ENCODE data around the gene PCSK2. TPM values are rescaled to one million over a fixed set of nuclear protein-coding genes. Genes with fewer than 3 reads are reported as not detected.

The PCSK2 gene
- total and polyA plus RNA-seq, 4 donors = 0.08 to 0.14 (median 0.09) TPM; not detected in 1

GRCh38 chr20:17449031-17449430 lies 222.2 kb downstream of the PCSK2 start:
- H3K27ac ChIP-seq (ENCODE audit: low read depth in 1 of 2, low read length in 2 of 2) = no peak overlapping the region
- no peak overlapping the region for H3K9ac ChIP-seq (ENCODE audit: low read depth in 1 of 2, low read length in 2 of 2)
- H3K4me3 ChIP-seq (ENCODE audit: low read depth in 1 of 3, low read length in 3 of 3) = no peak overlapping the region
- H3K4me1 ChIP-seq (ENCODE audit: control insufficient read depth in 4 of 4, insufficient read depth in 4 of 4, low read length in 3 of 4) = no peaks in the 10 kb centered on the region
- WGBS = 74% methylated on average over 2 of the region's 2 CpGs
- no peak for TF ChIP-seq SP1 (IDR thresholded peaks at IDR 0.05)
- no peak for TF ChIP-seq HNF4A (conservative IDR thresholded peaks at IDR 0.05)
- no peak for TF ChIP-seq NR2F2 (IDR thresholded peaks at IDR 0.05)
- TF ChIP-seq EGR1 (IDR thresholded peaks at IDR 0.05; ENCODE audit: low read depth in 2 of 2) = no peak
- TF ChIP-seq, protein P1, sequence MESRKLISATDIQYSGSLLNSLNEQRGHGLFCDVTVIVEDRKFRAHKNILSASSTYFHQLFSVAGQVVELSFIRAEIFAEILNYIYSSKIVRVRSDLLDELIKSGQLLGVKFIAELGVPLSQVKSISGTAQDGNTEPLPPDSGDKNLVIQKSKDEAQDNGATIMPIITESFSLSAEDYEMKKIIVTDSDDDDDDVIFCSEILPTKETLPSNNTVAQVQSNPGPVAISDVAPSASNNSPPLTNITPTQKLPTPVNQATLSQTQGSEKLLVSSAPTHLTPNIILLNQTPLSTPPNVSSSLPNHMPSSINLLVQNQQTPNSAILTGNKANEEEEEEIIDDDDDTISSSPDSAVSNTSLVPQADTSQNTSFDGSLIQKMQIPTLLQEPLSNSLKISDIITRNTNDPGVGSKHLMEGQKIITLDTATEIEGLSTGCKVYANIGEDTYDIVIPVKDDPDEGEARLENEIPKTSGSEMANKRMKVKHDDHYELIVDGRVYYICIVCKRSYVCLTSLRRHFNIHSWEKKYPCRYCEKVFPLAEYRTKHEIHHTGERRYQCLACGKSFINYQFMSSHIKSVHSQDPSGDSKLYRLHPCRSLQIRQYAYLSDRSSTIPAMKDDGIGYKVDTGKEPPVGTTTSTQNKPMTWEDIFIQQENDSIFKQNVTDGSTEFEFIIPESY (IDR thresholded peaks at IDR 0.05) = no peak
- TF ChIP-seq, protein P2, sequence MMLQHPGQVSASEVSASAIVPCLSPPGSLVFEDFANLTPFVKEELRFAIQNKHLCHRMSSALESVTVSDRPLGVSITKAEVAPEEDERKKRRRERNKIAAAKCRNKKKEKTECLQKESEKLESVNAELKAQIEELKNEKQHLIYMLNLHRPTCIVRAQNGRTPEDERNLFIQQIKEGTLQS (IDR thresholded peaks at IDR 0.05) = no peak
- TF ChIP-seq TAF1 (conservative IDR thresholded peaks at IDR 0.05) = no peak
- no peak for TF ChIP-seq RAD21 (IDR thresholded peaks at IDR 0.05)
- TF ChIP-seq HNF4G (IDR thresholded peaks at IDR 0.05) = no peak
- TF ChIP-seq RXRA (IDR thresholded peaks at IDR 0.05) = no peak
- no peak for TF ChIP-seq YY1 (IDR thresholded peaks at IDR 0.05)
- TF ChIP-seq FOXA2 (IDR thresholded peaks at IDR 0.05) = no peak
- no peak for TF ChIP-seq REST (IDR thresholded peaks at IDR 0.05)
- TF ChIP-seq GABPA (IDR thresholded peaks at IDR 0.05 in 1 of 2, conservative IDR thresholded peaks at IDR 0.05 in 1 of 2) = no peak
- no peak for DNase-seq (ENCODE audit: low spot score)
- peaks cover 0 to 16% (median 4%) of the 10 kb centered on the region in 4 donors for H3K27me3 ChIP-seq (ENCODE audit: control insufficient read depth in 4 of 4, insufficient read depth in 4 of 4, low read length in 3 of 4)
- no peaks in the 10 kb centered on the region for H3K9me3 ChIP-seq (ENCODE audit: control insufficient read depth in 4 of 4, low read length in 3 of 4)
- no peaks in the 10 kb centered on the region for H3K36me3 ChIP-seq (ENCODE audit: control insufficient read depth in 4 of 4, insufficient read depth in 3 of 4, low read depth in 1 of 4, low read length in 3 of 4)

DNA sequence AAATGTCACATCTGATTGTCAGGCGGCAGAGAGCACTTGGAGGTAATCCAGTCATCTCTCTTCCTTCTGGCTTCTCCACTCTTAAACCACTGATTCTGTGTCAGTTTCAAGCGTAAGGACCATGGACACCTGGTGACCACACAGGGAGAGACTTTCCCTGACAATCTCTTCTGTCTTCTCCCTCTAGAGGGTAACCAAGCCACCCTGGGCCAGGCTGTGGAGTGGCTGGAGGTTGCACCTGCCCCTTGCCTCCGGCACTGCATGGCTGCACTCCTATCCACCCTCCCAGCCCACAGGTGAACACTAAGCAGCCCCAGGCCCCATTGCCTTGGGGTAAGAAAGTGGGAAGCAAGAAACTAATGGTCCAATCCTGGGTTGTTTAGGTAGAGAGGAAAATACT lies 225.6 kb downstream of the PCSK2 start:
- H3K4me1 ChIP-seq (ENCODE audit: control insufficient read depth in 4 of 4, insufficient read depth in 4 of 4, low read length in 3 of 4) = no peaks in the 10 kb centered on the region
- TF ChIP-seq FOXA1 (IDR thresholded peaks at IDR 0.05) (no peak), EGR1 (IDR thresholded peaks at IDR 0.05; ENCODE audit: low read depth in 2 of 2) (no peak), NR2F2 (IDR thresholded peaks at IDR 0.05) (no peak), TAF1 (conservative IDR thresholded peaks at IDR 0.05) (no peak)
- TF ChIP-seq, protein P3, sequence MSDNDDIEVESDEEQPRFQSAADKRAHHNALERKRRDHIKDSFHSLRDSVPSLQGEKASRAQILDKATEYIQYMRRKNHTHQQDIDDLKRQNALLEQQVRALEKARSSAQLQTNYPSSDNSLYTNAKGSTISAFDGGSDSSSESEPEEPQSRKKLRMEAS (IDR thresholded peaks at IDR 0.05) = no peak
- TF ChIP-seq, protein P2 (IDR thresholded peaks at IDR 0.05) = no peak

More for the DNA sequence above, 225.6 kb downstream of the PCSK2 start:
- H3K4me3 ChIP-seq (ENCODE audit: low read depth in 1 of 3, low read length in 3 of 3) = no peak overlapping the region
- WGBS = 64% methylated on average over 3 of the region's 3 CpGs
- no peaks in the 10 kb centered on the region for H3K36me3 ChIP-seq (ENCODE audit: control insufficient read depth in 4 of 4, insufficient read depth in 3 of 4, low read depth in 1 of 4, low read length in 3 of 4)
- H3K27ac ChIP-seq (ENCODE audit: low read depth in 1 of 2, low read length in 2 of 2) = no peak overlapping the region
- DNase-seq (ENCODE audit: low spot score) = no peak
- H3K9me3 ChIP-seq (ENCODE audit: control insufficient read depth in 4 of 4, low read length in 3 of 4) = no peaks in the 10 kb centered on the region
- H3K27me3 ChIP-seq (ENCODE audit: control insufficient read depth in 4 of 4, insufficient read depth in 4 of 4, low read length in 3 of 4) = peaks cover 0 to 11% (median 5%) of the 10 kb centered on the region in 4 donors
- no peak overlapping the region for H3K9ac ChIP-seq (ENCODE audit: low read depth in 1 of 2, low read length in 2 of 2)

Measured in liver (tissue), 9 donors.